Limb (tissue), 2 donors: ENCODE data around the gene HMGB2.

Experiments used
- DNase-seq, 2 donors: peaks; one replicate each; pipeline ENCODE4 v3.0.0-alpha.2; 2016; ENCODE audit errors: extremely low spot score in 2 of 2

Gene HMGB2

GRCh38 chr4:173288698-173289352 lies 45.3 kb downstream of the HMGB2 start:
- no peak for DNase-seq

GRCh38 chr4:173288296-173288695 lies 45.9 kb downstream of the HMGB2 start:
- DNase-seq = peak in 1 of 2 donors; percentile 45

- DNase-seq = no peak
Measured at GRCh38 chr4:173287486-173287885, 46.7 kb downstream of the HMGB2 start.

DNA sequence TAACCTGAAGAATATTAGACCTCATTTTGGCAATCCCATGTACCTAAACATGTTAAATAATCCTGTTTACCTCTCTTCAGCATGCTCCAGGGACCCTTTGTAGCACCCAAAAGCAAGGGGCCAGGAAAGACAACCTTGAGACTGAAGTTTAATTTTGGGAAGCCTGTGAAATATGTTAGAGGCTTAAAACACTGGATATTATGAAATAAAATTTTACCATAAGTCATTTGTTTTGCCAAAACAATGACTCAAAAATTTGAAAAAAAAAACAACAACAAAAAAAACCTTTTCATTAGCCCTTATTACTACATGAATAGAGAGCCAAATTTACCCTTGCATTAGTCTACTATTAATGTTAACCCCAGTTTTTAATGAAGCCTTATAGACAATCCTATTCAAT lies 49.7 kb downstream of the HMGB2 start:
- DNase-seq = no peak

DNA sequence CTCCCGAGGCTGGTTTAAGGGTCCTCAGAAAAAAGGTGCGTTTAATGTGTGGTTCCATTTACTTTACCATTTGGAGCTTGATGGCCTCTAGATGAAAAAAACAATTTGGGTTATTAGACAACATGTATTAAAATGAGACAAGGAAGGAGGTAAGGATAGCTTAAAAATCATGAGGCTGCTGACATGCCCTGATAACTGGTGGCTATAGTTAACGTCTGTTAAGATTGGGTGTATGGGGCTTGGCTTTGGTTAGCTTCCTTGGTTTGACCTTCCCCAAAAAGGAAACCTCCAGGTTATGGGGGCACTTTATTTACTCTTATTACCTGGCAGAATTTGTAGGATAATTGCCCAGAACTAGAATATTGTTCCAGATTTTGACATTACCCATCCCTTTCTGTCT lies 51.5 kb downstream of the HMGB2 start:
- no peak for DNase-seq

GRCh38 chr4:173282256-173282562 lies 51.9 kb downstream of the HMGB2 start:
- DNase-seq = no peak

GRCh38 chr4:173281406-173282255 lies 52.5 kb downstream of the HMGB2 start:
- no peak for DNase-seq
